OCI-LY1 (cell line): ENCODE data around the gene ANAPC2.

Experiments used
- H2AFZ ChIP-seq: fragments of 200-600 bp; sonication (generic), shearing (Covaris generic); 2 replicates; pipeline ENCODE4 v1.6.0; 2014; ENCODE audit warnings: antibody characterized with exemption, mild to moderate bottlenecking, low read length
- H3F3A ChIP-seq: fragments of 200-600 bp; sonication (generic), shearing (Covaris generic); 2 replicates; pipeline ENCODE4 v1.6.0; 2014; ENCODE audit warnings: mild to moderate bottlenecking, antibody characterized with exemption, low read length, moderate library complexity; ENCODE audit not compliant: insufficient read depth
- H3K27ac ChIP-seq: fragments of 200-600 bp; sonication (generic); 2 replicates; pipeline ENCODE4 v1.5.1; 2014; ENCODE audit warnings: low read length, mixed run types, mild to moderate bottlenecking, low read depth; ENCODE audit not compliant: poor library complexity, severe bottlenecking
- H3K27me3 ChIP-seq: fragments of 200-600 bp; sonication (generic); 2 replicates; pipeline ENCODE4 v1.6.0; 2014; ENCODE audit warnings: antibody characterized with exemption, mild to moderate bottlenecking, low read length, moderate library complexity; ENCODE audit not compliant: insufficient read depth
- H3K36me3 ChIP-seq: fragments of 200-600 bp; sonication (generic); 2 replicates; pipeline ENCODE4 v1.6.1; 2014; ENCODE audit warnings: mild to moderate bottlenecking, antibody characterized with exemption, low read length, moderate library complexity, mixed read lengths; ENCODE audit not compliant: insufficient read depth
- H3K4me1 ChIP-seq: fragments of 200-600 bp; sonication (generic); 2 replicates; pipeline ENCODE4 v1.5.1; 2014; ENCODE audit warnings: mild to moderate bottlenecking, low read length, moderate library complexity; ENCODE audit not compliant: insufficient read depth, severe bottlenecking
- H3K4me2 ChIP-seq: fragments of 200-600 bp; sonication (generic), shearing (Covaris generic); 2 replicates; pipeline ENCODE4 v1.6.1; 2014; ENCODE audit warnings: low read length
- H3K4me3 ChIP-seq: fragments of 200-600 bp; sonication (generic); 2 replicates; pipeline ENCODE4 v1.5.1; 2014; ENCODE audit warnings: low read length, low read depth, mild to moderate bottlenecking, mixed read lengths; ENCODE audit not compliant: poor library complexity, severe bottlenecking
- H3K79me2 ChIP-seq: fragments of 200-600 bp; shearing (Covaris generic); 2 replicates; pipeline ENCODE4 v1.6.1; 2016; ENCODE audit warnings: mixed run types, low read length, mixed read lengths; ENCODE audit not compliant: insufficient read depth
- H3K9ac ChIP-seq: fragments of 200-600 bp; sonication (generic), shearing (Covaris generic); 2 replicates; pipeline ENCODE4 v1.6.1; 2014; ENCODE audit warnings: mild to moderate bottlenecking, low read length, mixed read lengths
- H3K9me2 ChIP-seq: fragments of 200-600 bp; sonication (generic), shearing (Covaris generic); 2 replicates; pipeline ENCODE4 v1.6.1; 2014; ENCODE audit warnings: low read depth, mild to moderate bottlenecking, low read length, mixed read lengths
- H3K9me3 ChIP-seq: fragments of 200-600 bp; shearing (Covaris generic); 2 replicates; pipeline ENCODE4 v1.6.1; 2014; ENCODE audit warnings: low read length, mixed read lengths
- H4K20me1 ChIP-seq: fragments of 200-600 bp; sonication (generic), shearing (Covaris generic); 2 replicates; pipeline ENCODE4 v1.6.0; 2016; ENCODE audit warnings: mild to moderate bottlenecking, low read length; ENCODE audit not compliant: insufficient read depth
- CTCF ChIP-seq: fragments of 200-600 bp; sonication (generic), shearing (Covaris generic); IDR thresholded peaks from 2 replicates; pipeline ENCODE4 v1.5.1; 2017; ENCODE audit warnings: mild to moderate bottlenecking, antibody characterized with exemption, low read length, moderate library complexity, mixed read lengths
- EZH2 ChIP-seq: fragments of 200-600 bp; sonication (generic), shearing (Covaris generic); IDR thresholded peaks from 2 replicates; pipeline ENCODE4 v1.8.0; 2017; ENCODE audit warnings: borderline replicate concordance, mixed run types, mild to moderate bottlenecking, antibody characterized with exemption, low read length, moderate library complexity, mixed read lengths

The ANAPC2 gene

GRCh38 chr9:137166380-137167229 is 21.8 kb downstream of the ANAPC2 start:
- H2AFZ ChIP-seq: no peak overlapping the region
- H3K4me1 ChIP-seq: peaks cover 10% of the 10 kb centered on the region
- H3K36me3 ChIP-seq: no peaks in the 10 kb centered on the region
- H3K9me3 ChIP-seq: no peaks in the 10 kb centered on the region
- no peak overlapping the region for H3K27ac ChIP-seq
- H3K9ac ChIP-seq: no peak overlapping the region
- no peaks in the 10 kb centered on the region for H3F3A ChIP-seq
- H4K20me1 ChIP-seq: no peaks in the 10 kb centered on the region
- TF ChIP-seq EZH2 (no peak), CTCF (no peak)
- H3K4me2 ChIP-seq: no peak overlapping the region
- H3K4me3 ChIP-seq: no peak overlapping the region
- H3K27me3 ChIP-seq: peaks cover 14% of the 10 kb centered on the region
- H3K79me2 ChIP-seq: no peaks in the 10 kb centered on the region
- H3K9me2 ChIP-seq: no peaks in the 10 kb centered on the region

DNA sequence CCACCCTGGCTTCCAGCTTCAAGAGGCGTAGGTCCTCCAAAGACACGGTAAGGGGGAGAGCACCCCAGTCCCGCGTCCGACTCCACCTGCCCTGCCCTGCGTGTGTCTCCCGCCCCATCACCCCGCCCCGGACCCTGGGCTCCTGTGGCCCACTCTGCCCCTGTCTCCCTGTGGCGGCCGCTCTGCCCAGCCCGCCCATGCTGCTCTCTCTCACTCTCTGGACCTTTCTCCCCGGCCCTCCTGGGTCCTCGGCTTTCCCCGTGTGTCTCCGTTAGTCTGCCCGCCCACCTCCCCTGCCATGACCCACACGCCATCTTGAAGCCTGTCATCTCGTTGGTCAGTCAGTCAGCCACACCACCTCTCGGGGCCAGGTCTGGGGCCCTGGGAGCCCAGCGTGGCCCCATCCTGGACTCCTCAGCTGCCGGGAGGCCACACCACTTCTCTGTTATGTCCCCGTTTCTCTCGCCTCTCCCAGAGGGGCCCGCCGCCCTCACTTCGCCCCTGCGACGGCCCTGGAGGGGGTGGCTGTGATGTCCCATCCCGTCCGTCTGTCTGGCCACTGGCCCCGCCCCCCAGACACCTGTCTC is 23.0 kb downstream of the ANAPC2 start:
- no peak for TF ChIP-seq CTCF
- TF ChIP-seq EZH2: no peak
- Histone ChIP-seq H3K9ac (no peak overlapping the region), H3K9me2 (no peaks in the 10 kb centered on the region), H3K27ac (no peak overlapping the region), H3K79me2 (no peaks in the 10 kb centered on the region), H3K4me3 (no peak overlapping the region), H3K4me2 (no peak overlapping the region), H4K20me1 (no peaks in the 10 kb centered on the region), H3K9me3 (no peaks in the 10 kb centered on the region), H3K36me3 (no peaks in the 10 kb centered on the region), H2AFZ (no peak overlapping the region), H3K27me3 (peaks cover 18% of the 10 kb centered on the region), H3F3A (no peaks in the 10 kb centered on the region), H3K4me1 (peaks cover 9% of the 10 kb centered on the region)

DNA sequence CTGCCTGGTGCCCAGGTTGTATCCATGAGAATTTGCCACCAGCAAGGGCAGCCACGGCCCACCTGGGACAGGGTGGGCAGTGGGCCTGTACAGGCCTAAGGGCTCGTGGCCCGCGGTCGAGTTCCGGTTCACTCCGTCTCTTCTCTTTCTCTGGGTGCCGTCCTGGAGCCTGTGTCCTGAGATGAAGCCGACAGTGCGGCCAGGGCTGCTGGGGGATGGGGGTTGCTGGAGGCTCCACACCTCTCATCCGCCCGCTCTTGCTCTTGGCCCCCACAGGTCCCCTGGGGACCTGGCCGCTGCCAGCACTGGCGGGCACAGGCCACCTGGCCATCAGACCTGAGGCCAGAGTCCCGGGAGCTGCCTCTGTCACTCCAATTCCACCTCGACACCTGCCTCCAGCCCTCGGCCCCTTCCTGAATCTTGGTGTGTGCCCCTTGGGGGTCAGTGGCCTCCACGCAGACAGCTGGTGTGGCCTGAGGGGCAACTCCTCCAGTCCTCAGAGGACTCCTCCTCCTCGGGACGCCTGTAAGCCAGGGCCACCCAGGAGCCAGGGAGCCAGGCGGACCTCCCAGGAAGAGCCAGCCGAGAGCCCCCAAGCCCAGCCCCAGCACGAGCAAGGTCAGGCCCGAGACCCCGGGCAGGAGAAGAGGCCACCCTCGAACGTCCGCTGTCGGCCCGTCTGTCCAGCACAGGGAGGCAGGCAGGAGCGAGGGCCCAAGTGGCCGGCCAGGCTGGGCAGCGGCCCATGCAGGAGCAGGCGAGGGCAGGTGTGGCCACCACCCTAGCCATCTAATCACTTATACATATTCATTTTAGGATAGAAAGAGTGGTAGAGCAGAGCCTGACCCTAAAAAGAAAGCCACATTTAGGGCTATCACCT is 23.8 kb downstream of the ANAPC2 start:
- H3K27ac ChIP-seq: no peak overlapping the region
- H3K9me2 ChIP-seq: no peaks in the 10 kb centered on the region
- no peaks in the 10 kb centered on the region for H3F3A ChIP-seq
- H3K4me1 ChIP-seq: peaks cover 3% of the 10 kb centered on the region
- no peak overlapping the region for H3K4me2 ChIP-seq
- no peak for TF ChIP-seq CTCF
- TF ChIP-seq EZH2: no peak
- peaks cover 21% of the 10 kb centered on the region for H3K27me3 ChIP-seq
- H3K9ac ChIP-seq: no peak overlapping the region
- no peaks in the 10 kb centered on the region for H3K9me3 ChIP-seq
- no peak overlapping the region for H3K4me3 ChIP-seq
- no peaks in the 10 kb centered on the region for H3K79me2 ChIP-seq
- H3K36me3 ChIP-seq: no peaks in the 10 kb centered on the region
- H4K20me1 ChIP-seq: no peaks in the 10 kb centered on the region
- no peak overlapping the region for H2AFZ ChIP-seq
